GM04504 (cell line): ENCODE measurements around the gene PDPK1.
"Not testable (repeated sequence)": the region's sequence is repeated elsewhere in the genome, so short reads cannot be mapped to it uniquely, and the experiment has no call there.

ENCODE experiments used
- DNase-seq: peaks from one replicate; pipeline ENCODE4 v3.0.0-alpha.2; 2012; ENCODE audit warnings: low read depth

Gene PDPK1

GRCh38 chr16:2587891-2588565 lies 50.2 kb downstream of the PDPK1 start:
- no peak for DNase-seq

- no peak for DNase-seq
Measured at GRCh38 chr16:2591476-2592240, 53.8 kb downstream of the PDPK1 start.

- no peak for DNase-seq
Measured at GRCh38 chr16:2592786-2593185, 55.0 kb downstream of the PDPK1 start.

GRCh38 chr16:2595393-2596205 lies 57.8 kb downstream of the PDPK1 start:
- DNase-seq = no peak

DNA sequence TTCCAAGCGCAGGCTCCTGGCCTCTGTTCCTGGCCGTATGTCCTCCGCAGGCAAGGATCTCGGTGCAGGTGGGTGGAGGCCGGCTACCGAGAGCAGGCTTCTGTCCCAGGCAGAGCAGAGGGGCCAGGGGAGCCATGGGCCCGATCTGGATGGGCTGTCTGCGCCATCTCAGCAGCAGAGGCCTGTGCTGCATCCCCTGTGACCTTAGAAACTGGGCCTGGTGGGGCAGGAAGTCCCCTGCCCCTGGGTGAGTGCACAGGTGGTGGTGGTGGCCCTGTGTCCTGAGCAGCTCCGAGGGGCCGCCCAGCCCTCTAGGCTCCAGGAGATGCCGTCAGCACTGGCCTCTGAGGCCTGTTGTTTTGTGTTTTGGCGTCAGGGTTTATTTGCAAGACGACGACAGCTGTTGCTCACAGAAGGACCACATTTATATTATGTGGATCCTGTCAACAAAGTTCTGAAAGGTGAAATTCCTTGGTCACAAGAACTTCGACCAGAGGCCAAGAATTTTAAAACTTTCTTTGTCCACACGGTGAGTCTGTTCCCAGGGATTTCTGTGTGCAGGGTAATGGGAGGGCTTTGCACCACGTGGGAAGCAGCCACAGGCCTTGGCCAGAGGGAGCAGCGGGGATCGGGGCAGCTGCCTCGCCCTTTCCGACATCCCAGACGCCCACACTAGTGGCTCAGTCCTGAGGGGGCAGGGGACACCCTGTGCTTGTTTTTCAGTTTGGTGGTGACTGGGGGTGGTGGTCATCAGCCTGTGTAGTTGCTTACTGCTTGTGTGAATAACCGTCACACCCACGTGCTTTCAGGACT lies 59.1 kb downstream of the PDPK1 start:
- DNase-seq = no peak

- DNase-seq = no peak
Measured at GRCh38 chr16:2597560-2597902, 59.7 kb downstream of the PDPK1 start.

DNA sequence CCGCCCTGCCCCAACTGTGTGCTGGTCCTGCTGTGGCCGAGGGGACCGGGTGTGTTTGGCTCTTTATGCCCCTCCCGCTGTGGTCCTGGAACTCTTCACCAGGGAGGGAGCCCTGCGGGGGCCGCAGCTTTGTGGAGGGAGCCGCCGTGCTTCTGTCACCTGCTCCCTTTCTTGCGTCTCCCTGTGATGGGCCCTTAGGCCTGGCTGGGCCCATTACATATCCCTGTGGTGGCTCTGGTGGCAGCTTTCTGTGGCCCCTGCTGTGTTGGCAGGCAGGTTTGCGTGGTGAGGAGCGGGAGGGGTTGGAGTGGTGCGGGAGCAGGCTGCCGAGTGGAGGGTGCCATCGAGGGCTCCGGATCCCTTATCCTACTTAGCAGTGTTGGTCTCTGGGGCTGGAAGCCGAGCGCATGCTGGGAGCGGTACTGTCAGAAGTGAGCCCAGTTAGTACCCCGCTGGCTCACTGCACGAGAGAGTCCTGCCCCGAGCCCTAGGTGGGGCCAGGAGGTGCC lies 60.4 kb downstream of the PDPK1 start:
- DNase-seq = no peak

GRCh38 chr16:2598723-2599122 lies 60.9 kb downstream of the PDPK1 start:
- DNase-seq = no peak

GRCh38 chr16:2599165-2599564 lies 61.3 kb downstream of the PDPK1 start:
- not testable (repeated sequence) for DNase-seq

GRCh38 chr16:2599785-2600184 lies 62.0 kb downstream of the PDPK1 start:
- DNase-seq = not testable (repeated sequence)

- not testable (repeated sequence) for DNase-seq
Measured at GRCh38 chr16:2601301-2602025, 63.6 kb downstream of the PDPK1 start.

GRCh38 chr16:2602175-2602574 lies 64.4 kb downstream of the PDPK1 start:
- not testable (repeated sequence) for DNase-seq

DNA sequence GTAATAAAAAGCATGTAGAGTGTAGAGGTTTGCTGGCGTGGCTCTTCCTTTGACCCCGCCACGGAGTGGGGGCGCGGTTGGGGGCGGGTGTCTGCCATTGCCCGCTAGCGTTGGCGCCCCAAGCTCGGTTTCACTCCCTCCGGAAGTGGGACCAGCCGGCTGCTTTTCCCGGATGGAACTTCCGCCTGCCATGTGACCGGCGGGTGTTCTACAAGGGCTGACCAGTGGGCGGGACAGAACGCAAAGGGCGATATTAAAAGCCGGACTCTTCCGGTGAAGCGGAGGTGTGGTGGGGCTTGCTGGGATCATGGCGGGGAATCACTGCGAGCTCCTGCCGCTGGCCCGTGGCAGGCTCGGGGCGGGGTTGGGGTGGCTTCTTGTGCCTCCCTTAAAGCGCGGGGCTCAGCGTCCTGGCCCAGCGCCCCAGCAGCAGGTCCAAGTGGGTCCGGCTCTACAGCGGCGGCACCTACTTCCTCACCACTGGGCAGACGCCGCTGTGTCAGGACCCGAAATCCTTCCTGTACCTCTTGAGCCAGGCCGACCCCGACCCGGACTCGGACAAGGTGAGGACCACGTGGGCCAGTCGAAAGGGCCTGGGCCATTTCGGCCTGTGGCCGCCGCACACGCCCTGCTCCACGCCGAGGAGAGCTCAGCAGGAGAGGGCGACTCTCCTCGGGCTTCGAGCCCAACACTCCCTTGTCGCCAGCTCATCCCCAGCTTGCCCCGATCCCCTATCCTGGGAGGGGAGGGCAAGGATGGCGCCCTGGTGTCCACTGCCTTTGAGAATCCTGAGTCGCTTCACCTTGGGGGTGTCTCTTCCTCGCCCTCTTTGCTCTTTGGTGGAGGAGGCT lies 65.6 kb downstream of the PDPK1 start:
- DNase-seq = peak; percentile 92

GRCh38 chr16:2604016-2604369 lies 66.2 kb downstream of the PDPK1 start:
- DNase-seq = not testable (repeated sequence)

- not testable (repeated sequence) for DNase-seq
Measured at GRCh38 chr16:2606820-2607219, 69.0 kb downstream of the PDPK1 start.

GRCh38 chr16:2609345-2609744 lies 71.5 kb downstream of the PDPK1 start:
- not testable (repeated sequence) for DNase-seq

DNA sequence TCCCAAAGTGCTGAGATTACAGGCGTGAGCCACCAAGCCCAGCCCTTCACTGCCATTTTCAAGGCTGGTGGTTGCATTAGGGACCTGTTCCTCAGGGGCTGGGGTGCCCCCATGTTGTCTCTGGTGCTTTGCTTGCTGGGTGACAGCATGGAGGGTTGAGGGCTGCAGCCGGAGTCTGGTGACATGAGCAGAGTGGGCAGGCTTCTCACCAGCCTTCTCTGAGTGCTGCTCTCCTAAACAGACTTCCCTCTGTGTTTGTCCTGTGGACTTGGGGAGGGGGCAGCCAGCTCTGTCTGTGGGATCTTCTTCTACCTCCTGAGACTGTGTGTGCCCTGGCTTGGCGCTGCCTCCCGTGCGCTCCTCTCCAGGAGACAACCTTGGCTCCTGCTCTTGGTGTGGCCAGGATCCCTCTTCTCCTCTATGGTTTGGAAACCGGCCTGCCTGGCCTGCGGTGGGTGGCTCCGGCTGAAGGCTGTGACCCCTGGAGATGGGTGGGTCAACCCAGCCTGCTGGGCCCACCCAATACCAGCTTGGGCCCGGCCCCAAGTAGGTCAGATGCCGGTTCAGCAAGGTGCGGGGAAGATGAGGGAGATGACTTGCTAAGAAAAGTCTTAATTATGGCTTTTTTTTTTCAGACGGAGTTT lies 72.1 kb downstream of the PDPK1 start:
- no peak for DNase-seq

DNA sequence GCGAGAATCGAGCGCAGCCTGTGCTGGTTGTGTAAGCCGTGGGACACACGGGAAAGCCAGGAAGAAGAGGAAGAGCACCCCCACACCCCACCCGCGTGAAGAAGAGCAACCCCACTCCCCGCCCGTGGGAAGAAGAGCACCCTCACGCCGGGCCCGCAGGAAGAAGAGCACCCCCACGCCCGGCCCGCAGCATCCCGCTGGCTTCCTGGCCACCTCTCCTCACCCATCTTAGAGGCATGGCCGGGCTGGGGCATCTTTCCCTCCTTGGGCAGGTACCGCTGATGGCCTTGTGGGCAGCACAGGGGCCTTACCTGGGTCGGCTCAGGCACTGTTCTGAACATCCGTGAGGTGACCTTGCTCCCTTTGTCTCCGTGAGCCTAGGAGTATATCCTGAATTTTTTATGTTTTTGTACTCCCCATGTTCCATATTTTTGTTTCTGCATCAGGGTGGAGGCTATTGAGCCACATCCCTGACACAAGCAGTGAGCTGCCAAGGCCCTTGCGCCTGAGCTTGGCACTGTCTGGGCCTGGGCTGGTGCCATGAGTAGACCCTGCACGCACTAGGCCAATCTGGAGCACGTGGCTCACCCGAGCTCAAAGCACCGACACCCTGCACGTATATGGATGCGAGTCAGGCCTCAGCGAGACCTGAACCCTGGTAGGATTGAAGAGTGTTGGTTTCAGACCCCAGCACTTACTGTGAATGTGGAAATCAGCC lies 73.1 kb downstream of the PDPK1 start:
- no peak for DNase-seq

GRCh38 chr16:2611499-2611862 lies 73.7 kb downstream of the PDPK1 start:
- DNase-seq = no peak
